Measurements from ENCODE around the gene OR13A1. TPM values are rescaled to one million over a fixed set of nuclear protein-coding genes. Genes with fewer than 3 reads are reported as not detected.

OR13A1 gene
- total RNA-seq, 2 experiments from 2014 or later = 0.23 TPM; not detected in 1

Other genes starting within 250 kb of the OR13A1 start
- 10 to 100 TPM; 13.6 to 14.2 TPM for gene ALOX5, start 58.6 kb upstream of the OR13A1 start, total RNA-seq